HL-60 (cell line): Measurements from ENCODE around the gene ABLIM1.

Experiments
- DNase-seq, 2 experiments: peaks; one replicate each; pipeline ENCODE4 v3.0.0-alpha.2; 2010 to 2020; ENCODE audit warnings: low read depth in 1 of 2, low spot score in 1 of 2
- H3K27ac ChIP-seq: fragments of 250-450 bp; sonication (Bioruptor Pico); replicated peaks from 2 replicates; pipeline ENCODE4 v1.5.1; 2020; ENCODE audit warnings: mild to moderate bottlenecking, moderate library complexity
- H3K27me3 ChIP-seq: fragments of 250-450 bp; sonication (Bioruptor Pico); 2 replicates; pipeline ENCODE4 v1.5.1; 2021; ENCODE audit warnings: mild to moderate bottlenecking, moderate library complexity; ENCODE audit not compliant: insufficient read depth, poor library complexity, severe bottlenecking
- H3K4me3 ChIP-seq: replicated peaks from 2 replicates; pipeline ENCODE4 v1.5.1; 2011; ENCODE audit warnings: mild to moderate bottlenecking, control low read depth, low read length; ENCODE audit not compliant: insufficient read depth
- GABPA ChIP-seq: IDR thresholded peaks from 2 replicates; pipeline ENCODE4 v1.6.1; 2012; ENCODE audit warnings: low read depth
- POLR2AphosphoS5 ChIP-seq: IDR thresholded peaks from 2 replicates; pipeline ENCODE4 v1.6.1; 2012; ENCODE audit warnings: low read depth
- SPI1 ChIP-seq: IDR thresholded peaks from 2 replicates; pipeline ENCODE4 v1.6.1; 2012; ENCODE audit warnings: low read depth, mild to moderate bottlenecking, borderline replicate concordance
- TF ChIP-seq, protein P1 (sequence below): IDR thresholded peaks from one replicate; pipeline ENCODE4 v1.5.1; 2011; ENCODE audit warnings: low read length, control low read depth, inconsistent platforms; ENCODE audit not compliant: insufficient read depth
- TF ChIP-seq, protein P2 (sequence below): IDR thresholded peaks from 2 replicates; pipeline ENCODE4 v1.6.1; 2012; ENCODE audit warnings: low read depth; ENCODE audit not compliant: insufficient replicate concordance

ABLIM1 gene

DNA sequence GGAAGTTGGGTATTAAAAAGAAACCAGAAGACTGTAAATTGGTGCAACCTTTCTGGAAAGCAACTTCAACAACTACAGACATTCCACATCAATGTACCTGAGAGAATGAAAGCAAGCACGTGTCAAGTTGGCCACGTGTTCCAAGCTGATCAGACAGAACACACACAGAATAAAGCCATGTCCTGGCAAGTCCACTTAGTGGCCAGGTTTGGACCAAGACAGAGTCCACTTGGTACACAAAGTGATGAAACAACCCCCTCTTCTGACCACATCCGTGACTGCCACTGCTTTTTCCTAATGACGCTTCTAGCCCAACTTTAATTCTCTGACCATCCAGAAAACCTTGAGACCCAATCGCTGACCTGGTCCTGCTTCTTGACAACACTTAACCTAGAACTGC lies 109.4 kb downstream of the ABLIM1 start:
- Histone ChIP-seq H3K4me3 (no peak overlapping the region), H3K27ac (no peak overlapping the region), H3K27me3 (no peaks in the 10 kb centered on the region)
- no peak for DNase-seq
- TF ChIP-seq, protein P1, sequence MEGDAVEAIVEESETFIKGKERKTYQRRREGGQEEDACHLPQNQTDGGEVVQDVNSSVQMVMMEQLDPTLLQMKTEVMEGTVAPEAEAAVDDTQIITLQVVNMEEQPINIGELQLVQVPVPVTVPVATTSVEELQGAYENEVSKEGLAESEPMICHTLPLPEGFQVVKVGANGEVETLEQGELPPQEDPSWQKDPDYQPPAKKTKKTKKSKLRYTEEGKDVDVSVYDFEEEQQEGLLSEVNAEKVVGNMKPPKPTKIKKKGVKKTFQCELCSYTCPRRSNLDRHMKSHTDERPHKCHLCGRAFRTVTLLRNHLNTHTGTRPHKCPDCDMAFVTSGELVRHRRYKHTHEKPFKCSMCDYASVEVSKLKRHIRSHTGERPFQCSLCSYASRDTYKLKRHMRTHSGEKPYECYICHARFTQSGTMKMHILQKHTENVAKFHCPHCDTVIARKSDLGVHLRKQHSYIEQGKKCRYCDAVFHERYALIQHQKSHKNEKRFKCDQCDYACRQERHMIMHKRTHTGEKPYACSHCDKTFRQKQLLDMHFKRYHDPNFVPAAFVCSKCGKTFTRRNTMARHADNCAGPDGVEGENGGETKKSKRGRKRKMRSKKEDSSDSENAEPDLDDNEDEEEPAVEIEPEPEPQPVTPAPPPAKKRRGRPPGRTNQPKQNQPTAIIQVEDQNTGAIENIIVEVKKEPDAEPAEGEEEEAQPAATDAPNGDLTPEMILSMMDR = no peak
- TF ChIP-seq, protein P2, sequence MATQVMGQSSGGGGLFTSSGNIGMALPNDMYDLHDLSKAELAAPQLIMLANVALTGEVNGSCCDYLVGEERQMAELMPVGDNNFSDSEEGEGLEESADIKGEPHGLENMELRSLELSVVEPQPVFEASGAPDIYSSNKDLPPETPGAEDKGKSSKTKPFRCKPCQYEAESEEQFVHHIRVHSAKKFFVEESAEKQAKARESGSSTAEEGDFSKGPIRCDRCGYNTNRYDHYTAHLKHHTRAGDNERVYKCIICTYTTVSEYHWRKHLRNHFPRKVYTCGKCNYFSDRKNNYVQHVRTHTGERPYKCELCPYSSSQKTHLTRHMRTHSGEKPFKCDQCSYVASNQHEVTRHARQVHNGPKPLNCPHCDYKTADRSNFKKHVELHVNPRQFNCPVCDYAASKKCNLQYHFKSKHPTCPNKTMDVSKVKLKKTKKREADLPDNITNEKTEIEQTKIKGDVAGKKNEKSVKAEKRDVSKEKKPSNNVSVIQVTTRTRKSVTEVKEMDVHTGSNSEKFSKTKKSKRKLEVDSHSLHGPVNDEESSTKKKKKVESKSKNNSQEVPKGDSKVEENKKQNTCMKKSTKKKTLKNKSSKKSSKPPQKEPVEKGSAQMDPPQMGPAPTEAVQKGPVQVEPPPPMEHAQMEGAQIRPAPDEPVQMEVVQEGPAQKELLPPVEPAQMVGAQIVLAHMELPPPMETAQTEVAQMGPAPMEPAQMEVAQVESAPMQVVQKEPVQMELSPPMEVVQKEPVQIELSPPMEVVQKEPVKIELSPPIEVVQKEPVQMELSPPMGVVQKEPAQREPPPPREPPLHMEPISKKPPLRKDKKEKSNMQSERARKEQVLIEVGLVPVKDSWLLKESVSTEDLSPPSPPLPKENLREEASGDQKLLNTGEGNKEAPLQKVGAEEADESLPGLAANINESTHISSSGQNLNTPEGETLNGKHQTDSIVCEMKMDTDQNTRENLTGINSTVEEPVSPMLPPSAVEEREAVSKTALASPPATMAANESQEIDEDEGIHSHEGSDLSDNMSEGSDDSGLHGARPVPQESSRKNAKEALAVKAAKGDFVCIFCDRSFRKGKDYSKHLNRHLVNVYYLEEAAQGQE = no peak
- no peak for TF ChIP-seq GABPA
- no peak for TF ChIP-seq SPI1
- TF ChIP-seq POLR2AphosphoS5 = no peak

DNA sequence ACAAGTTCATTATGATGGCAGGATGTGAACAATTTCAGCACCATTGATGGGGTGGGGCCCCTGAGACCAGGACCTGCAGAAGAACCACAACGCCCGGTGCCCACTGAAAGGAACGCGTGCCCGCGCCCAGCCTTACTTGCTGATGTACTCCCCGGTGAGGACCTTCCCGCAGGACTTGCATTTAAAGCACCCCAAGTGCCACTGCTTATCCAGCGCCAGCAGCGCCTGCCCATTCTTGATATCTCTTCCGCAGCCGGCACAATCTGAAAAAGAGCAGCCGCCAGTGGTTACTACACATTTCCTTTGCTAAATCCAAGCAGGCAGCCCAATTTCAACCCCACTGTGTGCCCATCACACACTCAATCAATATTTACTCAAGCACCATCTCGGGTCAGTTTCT lies 110.6 kb downstream of the ABLIM1 start:
- no peak for DNase-seq
- H3K27me3 ChIP-seq = no peaks in the 10 kb centered on the region
- H3K27ac ChIP-seq = no peak overlapping the region
- TF ChIP-seq, protein P2 = no peak
- no peak for TF ChIP-seq GABPA
- TF ChIP-seq POLR2AphosphoS5 = no peak
- TF ChIP-seq, protein P1 = no peak
- TF ChIP-seq SPI1 = no peak
- no peak overlapping the region for H3K4me3 ChIP-seq

DNA sequence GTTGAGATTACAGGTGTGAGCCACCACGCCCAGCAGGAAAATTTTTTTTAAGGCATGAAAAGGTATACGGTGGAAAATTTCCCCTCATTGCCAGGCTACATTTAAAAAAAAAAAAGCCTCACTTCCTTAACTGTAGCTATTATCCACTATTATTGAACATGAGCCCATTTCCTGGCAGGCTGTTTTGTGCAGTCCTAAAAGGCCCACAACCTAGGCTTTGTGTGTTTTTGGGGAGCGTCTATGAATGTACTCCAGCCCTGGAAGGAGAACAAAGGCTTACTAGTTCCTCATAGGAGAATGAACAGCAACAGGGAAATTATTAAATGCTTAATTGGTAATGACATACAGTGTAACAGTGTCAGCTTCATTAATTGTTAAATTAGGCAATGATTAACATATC lies 111.0 kb downstream of the ABLIM1 start:
- Histone ChIP-seq H3K27ac (no peak overlapping the region), H3K27me3 (no peaks in the 10 kb centered on the region), H3K4me3 (no peak overlapping the region)
- TF ChIP-seq GABPA = no peak
- TF ChIP-seq POLR2AphosphoS5 = no peak
- TF ChIP-seq, protein P2 = no peak
- no peak for TF ChIP-seq SPI1
- TF ChIP-seq, protein P1 = no peak
- DNase-seq = no peak
